ENCODE data around the gene PSME4.

PSME4 gene, protein sequence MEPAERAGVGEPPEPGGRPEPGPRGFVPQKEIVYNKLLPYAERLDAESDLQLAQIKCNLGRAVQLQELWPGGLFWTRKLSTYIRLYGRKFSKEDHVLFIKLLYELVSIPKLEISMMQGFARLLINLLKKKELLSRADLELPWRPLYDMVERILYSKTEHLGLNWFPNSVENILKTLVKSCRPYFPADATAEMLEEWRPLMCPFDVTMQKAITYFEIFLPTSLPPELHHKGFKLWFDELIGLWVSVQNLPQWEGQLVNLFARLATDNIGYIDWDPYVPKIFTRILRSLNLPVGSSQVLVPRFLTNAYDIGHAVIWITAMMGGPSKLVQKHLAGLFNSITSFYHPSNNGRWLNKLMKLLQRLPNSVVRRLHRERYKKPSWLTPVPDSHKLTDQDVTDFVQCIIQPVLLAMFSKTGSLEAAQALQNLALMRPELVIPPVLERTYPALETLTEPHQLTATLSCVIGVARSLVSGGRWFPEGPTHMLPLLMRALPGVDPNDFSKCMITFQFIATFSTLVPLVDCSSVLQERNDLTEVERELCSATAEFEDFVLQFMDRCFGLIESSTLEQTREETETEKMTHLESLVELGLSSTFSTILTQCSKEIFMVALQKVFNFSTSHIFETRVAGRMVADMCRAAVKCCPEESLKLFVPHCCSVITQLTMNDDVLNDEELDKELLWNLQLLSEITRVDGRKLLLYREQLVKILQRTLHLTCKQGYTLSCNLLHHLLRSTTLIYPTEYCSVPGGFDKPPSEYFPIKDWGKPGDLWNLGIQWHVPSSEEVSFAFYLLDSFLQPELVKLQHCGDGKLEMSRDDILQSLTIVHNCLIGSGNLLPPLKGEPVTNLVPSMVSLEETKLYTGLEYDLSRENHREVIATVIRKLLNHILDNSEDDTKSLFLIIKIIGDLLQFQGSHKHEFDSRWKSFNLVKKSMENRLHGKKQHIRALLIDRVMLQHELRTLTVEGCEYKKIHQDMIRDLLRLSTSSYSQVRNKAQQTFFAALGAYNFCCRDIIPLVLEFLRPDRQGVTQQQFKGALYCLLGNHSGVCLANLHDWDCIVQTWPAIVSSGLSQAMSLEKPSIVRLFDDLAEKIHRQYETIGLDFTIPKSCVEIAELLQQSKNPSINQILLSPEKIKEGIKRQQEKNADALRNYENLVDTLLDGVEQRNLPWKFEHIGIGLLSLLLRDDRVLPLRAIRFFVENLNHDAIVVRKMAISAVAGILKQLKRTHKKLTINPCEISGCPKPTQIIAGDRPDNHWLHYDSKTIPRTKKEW (N-terminal part only)

DNA sequence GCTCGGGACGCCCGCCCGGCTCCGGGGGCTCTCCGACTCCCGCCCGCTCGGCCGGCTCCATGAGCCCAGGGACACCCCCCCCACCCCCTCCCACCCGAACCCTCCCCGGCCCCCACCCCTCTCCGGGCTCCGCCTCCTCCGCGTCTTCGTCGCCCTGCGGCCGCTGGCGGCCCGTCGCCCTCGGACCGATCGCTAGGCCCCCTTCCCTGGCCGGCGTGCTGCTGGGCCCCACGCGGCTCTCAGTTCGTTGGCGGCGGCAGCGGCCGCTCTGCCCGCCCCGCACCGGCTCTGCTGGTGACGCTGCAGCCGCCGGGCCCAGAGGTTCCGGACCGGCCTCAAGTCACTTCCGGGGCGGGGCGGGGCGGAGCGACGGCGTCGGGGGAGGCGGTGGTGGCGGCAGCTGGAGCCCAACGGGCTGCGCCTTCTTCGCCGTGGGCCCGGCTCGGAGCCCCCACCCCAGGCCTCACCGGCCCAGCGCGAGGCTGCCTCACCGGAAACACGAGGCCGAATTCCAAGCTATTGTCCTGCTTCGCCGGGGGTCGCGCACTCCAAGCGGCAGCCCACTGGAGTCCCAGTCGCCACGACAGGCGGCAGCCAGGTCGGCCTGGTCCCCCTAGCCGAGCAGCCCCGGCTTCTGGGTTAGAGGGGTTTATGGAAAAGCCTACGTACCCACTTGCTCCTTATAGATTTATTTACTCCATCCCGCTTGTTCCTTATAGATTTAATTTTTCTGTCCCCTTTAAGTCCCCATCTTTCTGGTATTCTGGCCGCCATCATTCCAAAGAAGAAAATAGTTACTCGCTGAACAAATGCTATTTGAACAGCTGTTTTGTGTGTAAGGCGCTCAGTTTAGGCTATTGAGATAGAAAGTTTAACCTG is at the start of gene PSME4:
PSME4 (minus strand) TSS at position 270 of the 879 bp plus-strand sequence; CDS start at position 61, 209 bp downstream.
- no peak for FAIRE-seq

- no peak for FAIRE-seq
Observed at GRCh38 chr2:54015798-54016699, 45.3 kb upstream of the PSME4 start.

GRCh38 chr2:54013996-54014395 is 43.2 kb upstream of the PSME4 start:
- no peak for FAIRE-seq

DNA sequence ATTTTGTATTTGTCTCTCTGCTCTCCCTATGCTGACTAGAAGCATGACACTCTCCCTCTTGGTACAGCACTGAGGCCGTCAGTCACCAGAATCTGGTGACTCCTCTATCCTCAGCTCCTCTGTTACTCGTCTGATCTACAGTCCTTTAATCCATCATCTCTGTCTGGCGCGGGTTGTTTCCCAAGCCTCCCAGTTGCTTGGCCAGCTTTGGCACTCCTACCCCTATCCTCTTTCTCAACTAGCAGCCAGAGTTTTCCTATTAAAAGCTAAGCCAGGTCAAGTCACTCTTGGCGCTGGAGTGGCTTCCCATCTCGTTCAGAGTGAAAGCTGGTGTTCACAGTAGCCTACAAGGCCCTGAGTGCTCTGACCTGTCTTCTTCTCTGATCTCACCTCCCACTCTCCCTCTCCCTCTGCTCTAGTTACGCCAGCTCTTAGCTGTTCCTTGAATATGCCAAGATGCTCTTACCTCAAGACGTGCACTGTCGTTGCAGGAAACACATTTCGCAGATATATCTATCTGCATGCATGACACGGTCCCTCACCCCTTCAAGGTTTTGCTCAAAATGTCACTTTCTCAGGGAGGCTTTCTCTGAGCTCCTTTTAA is 41.8 kb upstream of the PSME4 start:
- FAIRE-seq, result no peak

GRCh38 chr2:54009549-54009948 is 38.8 kb upstream of the PSME4 start:
- no peak for FAIRE-seq

- FAIRE-seq, result no peak
Observed at GRCh38 chr2:54008439-54008838, 37.6 kb upstream of the PSME4 start.

DNA sequence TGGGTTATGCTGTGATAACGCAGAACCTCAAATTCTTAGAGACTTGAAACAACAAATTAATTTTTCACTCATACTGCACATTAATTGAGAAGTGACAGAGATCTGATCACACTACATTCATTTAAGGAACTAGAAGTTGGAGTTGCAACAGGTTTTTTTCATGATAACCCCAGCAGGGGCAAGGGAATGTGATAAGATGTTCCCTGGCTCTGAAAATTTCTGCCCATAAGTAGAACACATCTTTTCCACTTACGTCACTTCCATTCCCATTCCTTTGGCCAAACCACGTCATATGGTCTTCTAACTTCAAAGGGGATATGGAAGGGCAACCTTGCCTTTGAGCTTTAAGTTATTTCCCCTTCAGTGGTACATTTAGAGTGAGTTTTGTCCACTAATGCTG is 29.7 kb upstream of the PSME4 start:
- no peak for FAIRE-seq

GRCh38 chr2:54000122-54000521 is 29.3 kb upstream of the PSME4 start:
- FAIRE-seq, result no peak

GRCh38 chr2:53998834-53999233 is 28.0 kb upstream of the PSME4 start:
- FAIRE-seq, result no peak

- no peak for FAIRE-seq
Observed at GRCh38 chr2:53994818-53995808, 24.3 kb upstream of the PSME4 start.

- no peak for FAIRE-seq
Observed at GRCh38 chr2:53991948-53992347, 21.2 kb upstream of the PSME4 start.

- no peak for FAIRE-seq
Observed at GRCh38 chr2:53989210-53989862, 18.5 kb upstream of the PSME4 start.

GRCh38 chr2:53987336-53987921 is 16.6 kb upstream of the PSME4 start:
- no peak for FAIRE-seq

DNA sequence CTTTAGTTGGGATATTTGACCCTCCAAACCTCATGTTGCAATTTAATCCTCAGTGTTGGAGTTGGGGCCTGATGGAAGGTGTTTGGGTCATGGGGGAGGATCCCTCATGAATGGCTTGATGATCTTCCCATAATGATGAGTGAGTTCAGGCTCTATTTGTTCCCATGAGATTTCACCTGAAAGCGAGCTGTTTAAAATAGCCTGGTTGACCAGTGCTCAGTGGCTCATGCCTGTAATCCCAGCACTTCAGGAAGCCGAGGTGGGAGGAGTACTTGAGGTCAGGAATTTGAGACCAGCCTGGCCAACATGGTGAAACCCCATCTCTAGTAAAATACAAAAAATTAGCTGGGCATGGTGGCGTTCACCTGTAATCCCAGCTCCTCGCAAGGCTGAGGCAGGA is 14.9 kb upstream of the PSME4 start:
- no peak for FAIRE-seq

DNA sequence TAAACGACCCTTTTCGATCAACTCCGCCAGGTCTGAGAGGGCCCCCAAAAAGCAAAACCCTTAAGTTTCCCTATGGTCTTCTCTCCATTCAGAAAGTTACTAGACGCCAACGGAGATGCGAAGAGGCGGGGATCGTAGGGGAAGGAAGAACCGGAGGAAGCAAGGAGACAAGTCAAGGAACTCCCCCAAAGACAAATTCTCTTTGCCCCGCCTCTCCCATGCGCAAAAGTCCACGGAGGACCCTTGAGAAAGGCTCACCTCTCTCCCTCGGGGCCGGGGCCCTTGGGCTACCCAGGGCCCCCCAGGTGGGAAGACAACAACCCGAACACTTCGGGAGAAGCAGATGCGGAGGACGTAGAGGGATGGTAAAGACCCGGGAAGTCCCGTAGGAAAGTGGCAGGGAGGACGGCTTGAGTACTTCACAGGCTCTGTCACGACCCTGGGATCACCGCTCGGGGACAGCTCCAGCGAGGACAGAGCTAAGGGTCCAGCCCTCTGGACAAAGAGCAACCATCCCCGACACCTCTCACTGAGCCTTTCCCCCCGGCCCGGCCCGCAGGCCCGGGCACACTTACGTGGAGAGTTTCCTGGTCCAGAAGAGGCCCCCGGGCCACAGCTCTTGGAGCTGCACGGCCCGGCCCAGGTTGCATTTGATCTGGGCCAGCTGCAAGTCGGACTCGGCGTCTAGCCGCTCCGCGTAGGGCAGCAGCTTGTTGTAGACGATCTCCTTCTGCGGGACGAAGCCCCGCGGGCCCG is 647 bp downstream of the PSME4 start:
- no peak for FAIRE-seq

GRCh38 chr2:53969285-53969967 is 1.4 kb downstream of the PSME4 start:
- FAIRE-seq, result no peak

All from A204.1 (cell line).